HG03354 (cell line): Measurements from ENCODE around the gene PCBD2.
"Not testable (repeated sequence)": the region's sequence is repeated elsewhere in the genome, so short reads cannot be mapped to it uniquely, and the experiment has no call there.

Experiments used
- ATAC-seq: cut with Tn5 transposase; IDR thresholded peaks from one replicate; pipeline ENCODE4 v1.9.1; 2021; ENCODE audit warnings: mild to moderate bottlenecking; ENCODE audit not compliant: unreplicated experiment, poor library complexity, severe bottlenecking

The PCBD2 gene

DNA sequence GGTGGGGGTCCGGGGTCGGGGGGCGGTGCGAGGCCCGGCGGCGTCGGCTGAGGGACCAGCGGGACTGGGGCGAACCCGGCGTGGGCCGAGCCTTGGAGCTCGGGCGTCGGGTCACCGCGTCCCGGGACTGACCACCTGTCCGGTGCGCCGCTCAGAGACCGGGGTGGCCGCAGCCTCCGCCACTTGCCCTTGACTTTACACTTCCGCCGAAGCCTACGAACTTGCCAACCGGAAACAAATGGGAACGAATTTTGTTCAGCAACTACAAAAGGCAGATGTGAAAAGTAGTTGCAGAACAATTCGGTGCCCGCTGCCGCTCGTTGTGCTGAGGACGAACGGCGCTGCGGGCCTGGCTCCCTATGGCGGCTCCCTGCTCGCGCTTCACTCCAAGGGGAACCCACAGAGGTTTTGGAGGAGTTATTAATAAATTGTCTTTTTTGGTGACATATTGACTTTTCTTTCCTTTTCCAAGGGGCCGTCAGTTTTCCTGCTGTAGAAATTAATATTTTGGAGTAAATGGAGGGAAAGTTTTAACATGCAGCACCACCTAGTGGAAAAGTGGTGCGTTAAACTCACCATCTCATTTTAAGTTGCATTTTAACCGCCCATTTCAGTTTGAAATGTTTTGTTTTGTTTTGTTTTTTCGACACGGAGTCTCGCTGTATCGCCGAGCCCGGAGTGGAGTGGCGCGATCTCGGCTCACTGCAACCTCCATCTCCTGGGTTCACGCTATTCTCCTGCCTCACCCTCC, 490 bp downstream of the PCBD2 start:
- peak; percentile 33 for ATAC-seq

DNA sequence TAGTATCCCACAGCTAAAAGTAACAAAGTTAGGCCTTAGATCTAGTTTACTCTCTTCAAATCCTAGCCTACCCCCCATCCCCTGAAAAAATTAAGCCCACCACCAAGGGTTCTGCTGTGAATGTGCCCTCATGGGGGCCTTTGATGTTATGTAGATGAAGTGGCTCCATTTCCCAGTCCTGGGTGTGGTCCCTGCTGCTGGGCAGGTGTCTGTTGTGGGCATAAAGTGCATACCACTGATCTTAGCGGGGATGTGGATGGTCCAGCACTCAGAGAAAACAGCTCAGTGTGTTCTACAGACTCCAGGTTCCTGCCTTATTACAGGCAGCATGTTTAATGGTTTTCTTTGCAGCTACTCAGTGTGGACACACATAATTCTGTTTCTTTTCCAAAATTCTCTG, 1.9 kb downstream of the PCBD2 start:
- no peak for ATAC-seq

DNA sequence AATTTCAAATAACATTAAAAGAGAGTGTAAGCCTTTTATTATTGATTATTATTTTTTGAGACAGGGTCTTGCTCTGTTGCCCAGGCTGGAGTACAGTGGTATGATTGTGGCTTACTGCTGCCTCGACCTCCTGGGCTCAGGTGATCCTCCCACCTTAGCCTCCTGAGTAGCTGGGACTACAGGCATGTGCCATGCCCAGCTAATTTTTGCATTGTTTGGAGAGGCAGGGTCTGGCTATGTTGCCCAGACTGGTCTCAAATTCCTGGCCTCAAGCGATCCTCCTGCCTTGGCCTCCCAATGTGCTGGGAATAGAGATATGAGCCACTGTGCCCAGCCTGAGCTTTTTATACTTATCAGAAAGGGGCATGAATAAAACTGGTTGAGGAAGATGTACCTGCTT, 5.8 kb downstream of the PCBD2 start:
- ATAC-seq, result not testable (repeated sequence)

DNA sequence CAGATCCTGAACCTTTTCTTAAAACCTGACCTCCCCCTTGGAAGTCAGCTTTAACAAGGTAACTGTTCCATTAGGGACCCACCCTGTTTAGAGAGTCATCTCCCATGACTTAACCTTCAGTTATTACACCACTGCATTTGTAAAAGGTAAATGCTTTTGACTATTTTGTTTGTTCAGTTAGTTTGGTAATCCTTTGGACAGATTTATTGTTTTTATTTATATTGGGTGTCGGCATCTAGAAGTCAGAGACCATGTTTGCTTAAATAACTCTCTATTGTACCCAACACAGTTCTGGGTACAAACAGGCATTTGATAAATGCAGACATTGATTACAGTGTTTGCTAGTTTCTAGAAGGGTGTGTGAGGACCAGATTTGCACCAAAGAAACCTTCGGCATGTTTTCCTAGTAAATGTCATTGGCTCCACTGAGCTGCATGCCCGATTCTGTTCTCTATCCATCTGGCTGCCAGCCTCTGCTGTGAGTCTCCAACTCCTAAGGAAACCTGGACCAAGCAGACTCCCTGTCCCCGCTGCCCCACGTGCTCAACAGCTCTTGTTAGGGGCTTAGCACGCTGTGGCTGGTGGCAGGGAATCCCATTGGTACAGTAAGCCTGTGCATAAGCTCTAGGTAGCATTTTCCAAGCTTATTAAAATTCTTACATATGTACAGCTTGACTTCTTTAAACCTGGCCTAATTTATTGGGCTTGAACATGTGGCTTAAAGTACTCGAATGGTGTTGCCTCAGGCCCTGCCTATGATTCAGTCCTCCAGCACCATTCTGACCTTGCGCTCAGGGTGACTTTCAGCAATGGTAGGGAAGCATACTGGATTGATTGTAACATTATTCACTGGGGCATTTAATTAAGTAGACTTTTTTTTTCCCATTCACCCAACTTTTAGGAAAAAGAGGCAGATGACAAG, 6.6 kb downstream of the PCBD2 start:
- no peak for ATAC-seq

DNA sequence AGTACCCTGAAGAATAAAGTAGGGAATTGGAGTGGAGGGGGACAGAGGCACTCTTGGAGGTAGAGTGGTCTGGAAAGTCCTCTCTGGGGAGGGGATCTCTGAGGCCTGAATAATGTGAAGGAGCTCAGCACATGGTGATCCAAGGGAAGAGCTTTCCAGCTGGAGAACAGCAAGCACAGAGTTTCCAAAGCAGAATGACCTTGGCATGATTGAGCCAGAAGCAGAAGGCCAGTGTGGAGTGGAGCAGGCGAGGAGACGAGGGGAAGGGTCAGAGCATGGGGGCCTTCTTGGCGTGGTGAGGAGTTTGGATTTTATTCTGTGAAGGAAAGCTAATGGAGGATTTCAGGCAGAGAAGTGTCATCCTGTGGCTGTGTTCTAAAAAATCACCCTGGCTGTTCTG, 8.3 kb downstream of the PCBD2 start:
- ATAC-seq, result no peak

DNA sequence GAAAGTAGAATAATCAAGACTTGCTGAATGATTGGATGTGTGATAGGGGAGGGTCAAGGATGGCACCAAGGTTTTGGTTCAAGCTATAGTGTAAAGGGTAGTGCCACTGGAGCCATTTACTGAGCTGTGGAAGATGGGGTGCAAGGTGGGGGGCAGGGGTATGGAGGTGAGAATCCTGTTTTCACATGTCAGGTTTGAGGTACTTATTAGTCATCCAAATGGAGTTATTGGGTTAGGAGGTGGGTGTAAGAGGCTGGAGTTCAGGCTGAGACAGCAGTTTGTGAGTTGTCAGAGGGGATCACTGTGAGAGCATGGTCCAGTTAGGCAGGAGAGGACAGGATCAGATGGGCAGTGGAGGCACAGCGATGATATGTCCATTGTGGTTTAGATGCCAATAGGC, 8.9 kb downstream of the PCBD2 start:
- ATAC-seq, result no peak

DNA sequence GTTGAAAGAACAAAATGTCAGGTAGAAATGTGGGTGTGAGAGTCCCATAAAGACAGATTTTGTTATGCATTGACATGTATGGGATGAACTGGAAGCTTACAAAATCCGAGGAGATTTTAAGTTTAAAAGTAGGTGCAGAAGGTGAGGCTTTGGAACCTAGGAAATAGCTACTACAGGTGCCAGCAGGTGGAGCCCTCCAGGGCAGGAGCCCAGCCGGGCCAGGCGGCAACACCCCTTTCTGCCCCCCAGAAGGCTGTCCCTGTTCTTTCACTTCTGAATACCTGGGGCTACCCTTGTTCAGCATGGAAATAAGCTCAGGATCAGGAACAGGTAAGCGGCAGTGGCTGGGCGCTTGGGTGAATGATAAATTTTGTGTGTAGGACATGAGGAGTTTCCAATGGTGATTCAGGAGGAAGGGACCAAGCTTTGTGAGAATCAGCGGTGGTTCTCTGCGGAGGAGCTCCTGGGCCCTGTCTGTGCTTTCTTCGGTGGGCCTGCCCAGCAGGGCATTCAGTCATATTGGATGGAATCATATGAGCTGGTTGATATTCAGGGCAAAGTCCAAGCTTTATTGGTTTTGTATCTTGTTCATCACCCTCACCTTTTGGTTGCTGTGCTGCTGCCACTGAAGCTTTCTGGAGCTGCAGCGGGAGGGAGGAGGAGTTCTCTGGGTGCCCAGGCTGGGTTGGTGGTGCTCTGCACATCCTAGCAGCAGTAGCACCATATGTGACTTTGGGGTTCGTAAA, 12.3 kb downstream of the PCBD2 start:
- ATAC-seq, result no peak

DNA sequence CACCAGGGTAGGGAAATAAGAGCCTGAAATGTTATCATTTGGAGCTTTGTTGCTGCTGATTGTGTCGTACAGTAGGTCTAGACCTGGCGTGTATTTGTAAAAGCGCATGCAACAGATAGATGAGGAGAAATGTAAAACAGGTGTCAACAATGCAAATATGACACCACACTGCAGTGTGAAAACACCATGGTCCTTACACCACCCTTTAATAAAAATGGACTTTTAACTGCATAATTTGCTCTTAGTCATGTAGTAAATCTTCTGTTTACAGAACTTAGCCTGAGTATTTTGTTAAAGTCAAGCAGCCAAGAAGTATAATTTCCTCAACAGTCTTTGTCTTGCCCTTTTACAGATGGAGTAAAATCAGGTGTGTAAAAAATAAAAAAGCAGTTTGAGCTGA, 13.9 kb downstream of the PCBD2 start:
- no peak for ATAC-seq

DNA sequence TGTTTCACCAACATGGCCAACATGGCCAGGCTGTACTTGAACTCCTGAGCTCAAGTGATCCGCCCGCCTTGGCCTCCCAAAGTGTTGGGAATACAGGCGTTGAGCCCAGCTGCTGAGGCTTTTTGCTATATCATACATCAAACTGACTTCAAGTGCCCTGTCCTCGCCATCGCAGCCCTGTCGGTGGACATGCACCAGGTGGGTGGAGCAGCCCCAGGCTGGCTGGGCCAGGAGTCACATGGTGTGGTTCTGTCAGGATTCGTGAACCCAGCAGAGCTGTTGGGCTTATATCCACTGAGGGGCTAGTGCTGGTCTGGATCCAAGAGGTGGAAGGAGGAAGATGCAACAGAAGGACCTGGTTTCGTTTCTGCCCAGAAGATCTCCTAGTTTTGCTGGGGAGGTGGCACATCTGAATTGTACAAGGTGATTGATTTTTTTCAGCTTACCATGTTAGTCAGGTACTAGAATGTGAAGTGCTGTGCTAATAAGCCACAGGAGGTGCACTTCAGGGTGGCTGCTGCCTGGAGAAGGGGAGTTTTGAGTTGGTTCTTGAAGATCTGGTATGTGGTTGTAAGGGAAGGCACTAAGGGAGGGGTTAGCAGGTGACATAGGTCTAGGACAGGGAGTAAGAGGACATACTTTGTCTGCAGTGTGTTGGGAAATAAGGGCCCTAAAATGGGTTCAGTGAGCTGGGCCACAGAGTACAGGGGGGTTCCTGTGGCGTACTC, 16.1 kb downstream of the PCBD2 start:
- no peak for ATAC-seq

DNA sequence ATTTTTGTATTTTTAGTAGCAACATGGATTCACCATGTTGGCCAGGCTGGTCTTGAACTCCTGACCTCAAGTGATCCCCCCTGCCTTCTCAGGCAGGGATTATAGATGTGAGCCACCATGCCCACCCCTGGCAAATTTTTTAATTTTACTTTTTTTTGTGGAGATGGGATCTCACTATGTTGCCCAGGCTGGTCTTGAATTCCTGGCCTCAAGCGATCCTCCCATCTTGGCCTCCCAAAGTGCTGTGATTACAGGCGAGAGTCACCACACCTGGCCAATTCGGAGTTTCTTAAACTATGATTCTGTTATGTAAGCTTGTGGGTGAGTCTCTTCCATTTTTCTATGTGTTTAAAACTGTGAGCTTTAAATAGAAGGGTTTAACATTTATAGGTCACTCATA, 27.6 kb downstream of the PCBD2 start:
- ATAC-seq, result no peak

DNA sequence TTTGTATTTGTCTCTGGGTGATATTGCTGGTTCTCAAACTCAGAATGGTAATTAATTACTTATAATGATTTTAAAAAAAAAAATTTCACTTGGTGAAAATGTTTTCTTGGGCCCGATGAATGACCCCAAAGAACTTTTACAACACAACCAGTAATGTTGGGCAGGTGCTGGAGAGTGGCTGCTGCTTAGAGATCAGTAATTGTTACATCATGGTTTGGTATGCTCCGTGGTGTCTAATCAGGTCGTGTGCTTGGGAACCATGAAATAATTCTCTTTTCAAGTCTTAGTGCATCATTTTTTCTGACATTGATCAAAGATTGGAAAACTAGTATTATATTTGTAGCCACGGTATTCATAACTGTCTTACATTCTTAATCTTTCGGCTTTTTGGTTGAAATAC, 29.3 kb downstream of the PCBD2 start:
- no peak for ATAC-seq

DNA sequence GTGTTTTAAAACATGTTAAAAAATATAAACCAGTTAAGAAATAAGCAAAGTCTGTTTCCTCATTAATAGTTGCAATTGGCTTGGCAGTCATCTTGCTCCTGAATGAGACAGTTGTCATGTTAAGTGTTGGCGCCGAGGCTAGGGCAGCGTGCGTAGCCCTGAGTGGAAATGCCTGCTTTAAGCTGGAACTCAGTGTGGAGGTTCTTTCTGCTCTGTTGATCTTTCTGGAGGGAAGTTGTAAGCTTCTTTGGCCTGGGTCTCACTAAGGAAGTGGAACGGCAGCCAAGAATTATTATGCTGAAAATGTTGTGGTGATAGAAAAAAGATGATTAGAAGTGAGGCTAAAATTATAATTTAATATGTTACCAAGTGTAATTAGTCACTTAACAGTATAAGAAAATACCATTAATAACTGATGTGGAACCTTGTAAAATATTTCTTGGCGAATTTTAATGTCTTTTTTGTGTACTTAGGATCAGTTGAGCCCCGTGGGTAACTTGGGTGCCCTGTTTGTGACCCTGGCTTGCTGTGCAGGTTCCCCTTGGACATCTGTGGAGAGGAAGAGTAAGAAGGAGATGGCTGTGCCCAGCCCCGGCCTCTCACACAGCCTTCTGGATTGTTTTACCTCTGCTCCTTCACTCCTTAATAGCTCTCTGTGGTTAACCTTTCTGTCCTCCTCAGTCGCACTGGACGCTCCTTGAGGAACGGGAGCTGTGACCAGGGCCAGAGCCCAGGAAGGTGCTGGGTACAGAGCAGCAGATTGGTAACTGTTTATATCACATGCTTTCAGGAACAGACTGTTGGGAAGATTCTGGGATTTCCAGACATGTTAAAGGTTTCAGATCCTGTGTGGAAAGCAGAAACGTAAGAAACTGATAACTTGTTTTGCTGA, 31.0 kb downstream of the PCBD2 start:
- no peak for ATAC-seq

DNA sequence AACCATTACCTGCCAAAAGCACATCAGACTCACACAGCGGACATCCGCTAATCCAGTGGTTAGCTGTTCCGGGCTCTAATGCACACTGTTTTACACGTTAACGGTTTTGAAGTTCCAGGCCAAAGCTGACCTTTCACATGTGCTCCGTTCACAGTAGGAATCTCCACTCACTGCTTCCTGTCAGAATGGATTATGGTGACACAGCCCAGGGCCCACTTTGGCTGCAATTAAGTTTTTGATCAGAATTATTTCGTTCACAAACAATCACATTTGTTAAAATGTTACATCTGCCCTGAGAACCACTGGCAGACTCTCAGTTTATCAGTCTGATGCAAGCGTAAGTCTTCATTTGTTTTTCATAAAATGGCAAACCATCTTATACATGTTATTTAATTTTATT, 32.6 kb downstream of the PCBD2 start:
- no peak for ATAC-seq

DNA sequence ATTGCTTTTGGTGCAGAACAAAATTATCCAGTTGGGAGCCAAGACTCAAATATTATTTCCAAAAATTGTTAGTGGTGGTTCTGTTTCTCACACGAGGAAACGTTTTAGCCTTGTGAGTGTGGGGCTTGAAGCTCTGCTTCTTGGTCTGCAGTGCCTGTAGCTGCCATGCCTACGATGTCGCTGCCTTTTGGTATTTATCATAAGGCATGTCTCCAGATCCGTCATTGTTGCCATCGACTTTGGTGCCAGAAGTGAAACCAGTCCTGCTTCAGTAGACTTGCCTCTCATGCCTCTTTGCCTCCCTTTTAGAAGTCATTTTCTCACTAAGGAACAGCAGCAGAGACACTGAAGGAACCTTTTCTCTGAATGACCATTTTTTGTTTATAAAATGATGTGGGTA, 33.1 kb downstream of the PCBD2 start:
- ATAC-seq, result no peak

DNA sequence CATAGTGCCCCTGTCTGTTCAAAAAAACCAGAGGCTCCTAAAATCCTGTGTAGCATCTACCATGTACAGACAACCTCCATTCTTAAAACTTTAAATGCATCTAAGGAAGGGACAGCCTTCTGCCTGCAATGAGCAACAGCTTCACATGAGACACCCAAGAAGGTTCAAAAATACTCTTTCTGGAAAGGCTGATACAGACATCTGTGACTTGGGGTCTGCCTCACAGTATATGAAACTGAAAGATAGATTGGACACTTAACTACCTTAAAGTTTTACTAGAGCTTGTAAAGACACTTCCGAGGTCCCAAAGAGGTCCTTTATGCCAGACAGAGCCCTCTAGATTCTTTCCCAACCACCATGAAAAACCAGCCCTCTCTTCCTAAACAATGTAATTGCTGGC, 34.6 kb downstream of the PCBD2 start:
- ATAC-seq, result no peak

DNA sequence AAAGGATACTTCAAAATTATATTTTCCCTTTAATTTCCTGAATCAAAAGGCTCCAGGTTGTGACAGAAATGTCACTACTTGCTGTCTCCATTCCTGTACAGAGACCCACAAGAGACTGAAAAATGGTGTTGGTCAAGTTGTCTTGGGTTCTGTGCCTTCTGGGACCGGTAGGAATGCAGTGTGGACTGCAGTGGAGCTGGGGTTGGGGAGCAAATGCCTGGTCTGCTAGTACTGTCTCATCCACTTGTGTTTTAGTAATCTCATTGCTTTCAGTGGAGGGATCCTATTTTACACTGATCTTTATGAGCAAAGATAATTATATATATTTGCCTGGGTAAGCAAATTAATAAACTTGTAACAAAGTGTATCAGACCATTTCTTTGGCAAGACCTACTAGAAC, 38.6 kb downstream of the PCBD2 start:
- ATAC-seq, result no peak

DNA sequence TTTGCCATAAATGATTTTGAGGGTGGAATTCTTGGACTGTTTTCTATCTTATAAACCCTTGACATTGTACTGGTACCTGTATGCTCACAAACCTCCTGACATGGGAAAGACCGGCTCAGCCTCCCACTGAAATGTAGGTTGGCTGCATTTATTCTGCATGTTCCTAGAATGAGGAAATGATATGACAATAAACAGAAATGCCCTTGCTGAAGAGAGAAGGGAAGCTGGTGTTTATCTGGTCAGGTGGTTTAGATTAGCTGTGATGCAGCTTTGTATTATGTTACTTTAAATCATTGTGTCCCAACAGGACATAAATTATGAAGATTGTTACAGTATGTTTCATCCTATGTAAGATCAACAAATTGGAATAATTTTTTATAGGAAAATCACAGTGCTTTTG, 39.7 kb downstream of the PCBD2 start:
- ATAC-seq, result no peak

DNA sequence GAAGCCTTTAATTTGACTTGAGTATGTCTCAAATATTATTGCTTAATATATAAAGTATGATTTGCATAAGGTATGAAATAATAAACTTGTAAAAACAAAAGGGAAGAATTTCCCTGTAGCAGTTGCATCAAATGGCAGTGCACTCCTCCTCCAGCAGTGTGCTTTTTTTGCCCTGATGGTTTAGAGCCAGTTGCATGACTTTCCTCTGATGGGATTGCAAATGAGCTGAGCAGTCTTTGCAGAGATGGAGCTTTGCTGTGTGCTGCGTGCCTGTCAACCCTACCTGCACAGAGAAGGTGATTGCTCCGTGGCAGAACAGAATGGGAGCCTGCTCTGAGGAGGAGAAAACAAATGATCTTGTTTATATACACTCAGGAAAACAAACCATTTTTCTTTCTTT, 40.1 kb downstream of the PCBD2 start:
- ATAC-seq, result no peak

DNA sequence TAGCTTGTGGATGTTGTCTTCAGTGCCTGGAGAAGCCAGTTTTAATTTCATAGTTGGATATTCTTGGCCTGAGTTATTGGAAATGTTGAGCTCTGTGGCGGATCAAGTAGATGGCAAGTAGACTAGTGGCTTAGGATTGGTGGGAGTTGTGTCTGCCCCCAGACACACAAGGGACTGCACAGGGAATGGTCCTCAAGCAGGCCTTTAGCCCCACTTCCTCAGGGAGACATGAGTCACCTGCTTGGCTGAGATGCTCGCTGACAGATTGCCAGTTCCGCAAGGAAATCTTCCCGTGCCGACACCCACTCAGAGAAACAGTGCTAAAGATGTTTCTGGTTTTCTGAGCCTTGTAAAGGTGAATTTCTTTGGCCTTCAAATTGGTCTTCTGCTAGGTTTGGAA, 44.0 kb downstream of the PCBD2 start:
- no peak for ATAC-seq
